MCF 10A (cell line): ENCODE results near the gene HOXA6. TPM values are rescaled to one million over a fixed set of nuclear protein-coding genes. Genes with fewer than 3 reads are reported as not detected.
A peak's percentile ranks its signal among the peaks of the same experiment; 100 is the strongest.

Source experiments
- BruUV-seq: library from RNA; stranded (reverse); fragments of 400-500 nt; replicated peaks from 2 replicates; lab custom pipeline; 2021; lab: Mats Ljungman, UMichigan
- CTCF ChIA-PET: fragments of 300-600 bp; sonication (Branson Sonifier 250); formaldehyde crosslinking; extraction: SDS; loops from one replicate; lab custom pipeline; 2021; ENCODE audit warnings: antibody characterized with exemption, inconsistent platforms; lab: Yijun Ruan, JAX
- POLR2A ChIA-PET: fragments of 300-600, 350-650 bp; sonication (Branson Sonifier 250); formaldehyde crosslinking; extraction: SDS; loops from one replicate; lab custom pipeline; 2020; ENCODE audit warnings: antibody characterized with exemption, inconsistent platforms; lab: Yijun Ruan, JAX
- DNase-seq: peaks from one replicate; pipeline ENCODE4 v3.0.0-alpha.2; 2018; ENCODE audit not compliant: unreplicated experiment
- H3K27ac Mint-ChIP-seq: one replicate; pipeline ENCODE4 v1.8.0; 2022; ENCODE audit warnings: mild to moderate bottlenecking, low read depth, mixed read lengths; ENCODE audit not compliant: unreplicated experiment
- H3K27me3 Mint-ChIP-seq: one replicate; pipeline ENCODE4 v1.8.0; 2022; ENCODE audit warnings: mixed read lengths; ENCODE audit not compliant: insufficient read depth, unreplicated experiment
- H3K36me3 Mint-ChIP-seq: one replicate; pipeline ENCODE4 v1.8.0; 2022; ENCODE audit warnings: mild to moderate bottlenecking, moderate library complexity, mixed read lengths; ENCODE audit not compliant: insufficient read depth, unreplicated experiment
- H3K4me1 Mint-ChIP-seq: one replicate; pipeline ENCODE4 v1.8.0; 2022; ENCODE audit warnings: mixed read lengths; ENCODE audit not compliant: insufficient read depth, unreplicated experiment
- H3K4me3 Mint-ChIP-seq: one replicate; pipeline ENCODE4 v1.8.0; 2022; ENCODE audit warnings: mild to moderate bottlenecking, moderate library complexity, mixed read lengths; ENCODE audit not compliant: unreplicated experiment
- H3K9me3 Mint-ChIP-seq: one replicate; pipeline ENCODE4 v1.8.0; 2022; ENCODE audit warnings: mixed read lengths; ENCODE audit not compliant: unreplicated experiment
- intact Hi-C: fragments of 100-400 bp; cut with micrococcal nuclease; formaldehyde crosslinking; loops from 2 replicates; pipeline ENCODE4 v1.14.1; 2022
- total RNA-seq: library from RNA; stranded (reverse); gene quantifications from 2 replicates; pipeline ENCODE4 v1.2.3, GENCODE V29; 2022
- TF ChIP-seq, protein P1 (sequence below): fragments of 200-600 bp; IDR thresholded peaks from one replicate; pipeline ENCODE4 v1.8.0; 2022; ENCODE audit warnings: antibody characterized with exemption, mild to moderate bottlenecking; ENCODE audit not compliant: unreplicated experiment

HOXA6 gene
- total RNA-seq, 1 experiment from 2014 or later, result 0.96 TPM

DNA sequence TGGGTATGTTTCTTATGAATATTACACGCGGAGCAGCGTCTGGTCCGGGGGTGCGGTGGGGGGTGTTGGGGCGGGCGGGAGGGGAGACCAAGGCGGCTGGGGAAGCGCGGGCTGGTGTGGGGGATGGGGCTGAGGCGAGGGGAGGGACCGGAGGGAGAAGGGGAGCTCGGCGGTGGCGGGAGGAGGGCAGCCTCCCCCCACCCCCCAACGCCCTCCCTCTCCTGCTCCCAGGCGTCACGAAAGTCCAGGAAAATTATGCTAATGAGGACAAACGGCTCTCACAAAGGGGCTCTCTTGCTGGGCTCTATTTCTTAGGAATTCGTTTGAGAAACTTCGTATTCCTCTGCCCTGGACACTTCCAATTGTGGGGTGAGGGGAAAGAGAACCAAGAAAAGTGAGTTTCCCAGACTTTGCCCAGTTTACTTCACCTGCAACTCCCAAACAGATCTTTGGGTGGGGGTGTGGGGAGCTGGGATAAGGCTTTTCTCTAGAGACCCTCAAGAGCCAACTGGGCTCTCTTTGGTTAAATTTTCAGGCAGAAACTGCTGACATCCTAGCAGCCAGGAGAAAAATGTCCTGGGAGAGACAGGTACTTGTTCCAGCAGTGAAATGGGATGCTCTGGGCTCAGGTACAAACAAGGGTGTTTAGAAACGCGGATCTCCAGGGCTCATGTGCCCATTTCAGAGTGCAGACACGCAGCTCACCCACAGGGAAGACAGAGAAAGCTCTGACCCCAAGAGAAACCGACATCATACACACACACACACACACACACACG, 33.4 kb downstream of the HOXA6 start:
- Mint-ChIP-seq H3K4me3 (peak overlapping the region; percentile 80), H3K27me3 (no peaks in the 10 kb centered on the region), H3K36me3 (peaks cover 21% of the 10 kb centered on the region), H3K27ac (peak overlapping the region; percentile 90), H3K9me3 (no peaks in the 10 kb centered on the region), H3K4me1 (peaks cover 26% of the 10 kb centered on the region)
- no TSS peak for BruUV-seq
- TF ChIP-seq, protein P1, sequence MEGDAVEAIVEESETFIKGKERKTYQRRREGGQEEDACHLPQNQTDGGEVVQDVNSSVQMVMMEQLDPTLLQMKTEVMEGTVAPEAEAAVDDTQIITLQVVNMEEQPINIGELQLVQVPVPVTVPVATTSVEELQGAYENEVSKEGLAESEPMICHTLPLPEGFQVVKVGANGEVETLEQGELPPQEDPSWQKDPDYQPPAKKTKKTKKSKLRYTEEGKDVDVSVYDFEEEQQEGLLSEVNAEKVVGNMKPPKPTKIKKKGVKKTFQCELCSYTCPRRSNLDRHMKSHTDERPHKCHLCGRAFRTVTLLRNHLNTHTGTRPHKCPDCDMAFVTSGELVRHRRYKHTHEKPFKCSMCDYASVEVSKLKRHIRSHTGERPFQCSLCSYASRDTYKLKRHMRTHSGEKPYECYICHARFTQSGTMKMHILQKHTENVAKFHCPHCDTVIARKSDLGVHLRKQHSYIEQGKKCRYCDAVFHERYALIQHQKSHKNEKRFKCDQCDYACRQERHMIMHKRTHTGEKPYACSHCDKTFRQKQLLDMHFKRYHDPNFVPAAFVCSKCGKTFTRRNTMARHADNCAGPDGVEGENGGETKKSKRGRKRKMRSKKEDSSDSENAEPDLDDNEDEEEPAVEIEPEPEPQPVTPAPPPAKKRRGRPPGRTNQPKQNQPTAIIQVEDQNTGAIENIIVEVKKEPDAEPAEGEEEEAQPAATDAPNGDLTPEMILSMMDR, result no peak
- ChIA-PET POLR2A (interaction anchor here (0.6 to 15.3 kb wide), 20 partner anchors 6 to 915 kb away, joined by 3 to 485 read pairs (median 6); partner anchors contain the start of genes CBX3, HOXA1, HOXA5 and HOXA6), CTCF (interaction anchor here (0.6 to 3.6 kb wide), 9 partner anchors 9 to 663 kb away, joined by 3 to 24 read pairs (median 4); partner anchors contain the start of genes HOXA4 and HOXA5)
- DNase-seq, result peak; percentile 84
- intact Hi-C loops, result no loop called here

DNA sequence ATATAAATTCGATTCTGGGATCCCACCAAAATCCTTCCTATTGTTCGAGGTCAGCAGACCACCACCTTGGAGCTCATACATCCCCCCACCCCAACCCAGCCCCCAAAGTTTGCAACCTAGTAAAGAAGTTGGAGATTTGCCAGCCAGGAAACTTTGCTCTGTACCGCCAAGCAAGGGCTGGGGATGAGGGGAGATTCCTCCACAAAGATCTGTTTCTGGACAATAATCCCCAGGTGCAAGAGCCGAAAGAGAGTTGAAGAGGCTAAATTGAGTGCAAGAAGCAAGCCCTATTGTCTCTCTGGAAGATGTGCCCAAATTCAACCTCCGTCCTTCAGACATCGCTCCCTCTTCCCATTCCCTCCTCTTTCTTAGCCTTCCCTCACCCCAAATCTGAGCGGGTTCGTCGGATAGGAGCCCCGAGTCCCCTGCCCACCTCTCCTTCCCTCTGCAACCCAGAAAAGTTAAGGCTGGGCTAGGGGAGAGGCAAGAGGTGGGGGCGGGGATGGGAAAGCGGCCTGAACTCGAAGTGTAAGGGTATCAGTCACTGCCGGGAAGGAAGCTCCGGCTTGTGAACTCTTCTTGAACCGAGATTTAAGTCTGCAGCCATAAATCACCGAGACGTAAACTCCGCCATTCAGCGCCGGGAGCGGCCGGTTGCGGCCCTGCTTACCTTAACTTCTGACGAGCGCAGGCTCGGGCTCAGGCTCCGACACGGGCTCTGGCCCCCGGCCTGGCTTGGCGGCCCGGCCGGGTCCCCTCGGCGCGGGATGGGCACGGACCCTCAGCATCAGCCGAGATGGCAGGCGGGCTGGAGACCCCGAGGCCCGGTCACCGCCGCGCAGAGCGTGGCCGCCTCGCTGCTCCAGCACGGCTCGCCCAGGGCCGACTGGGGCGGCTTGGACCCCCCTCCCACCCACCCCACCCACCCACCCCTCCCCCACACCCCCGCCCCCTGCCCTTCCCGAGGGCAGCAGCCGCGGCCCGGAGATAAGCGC, 34.3 kb downstream of the HOXA6 start:
- Mint-ChIP-seq H3K4me3 (peak overlapping the region; percentile 80), H3K4me1 (peaks cover 25% of the 10 kb centered on the region), H3K27me3 (no peaks in the 10 kb centered on the region), H3K36me3 (peaks cover 20% of the 10 kb centered on the region), H3K9me3 (no peaks in the 10 kb centered on the region), H3K27ac (peak overlapping the region; percentile 90)
- TF ChIP-seq, protein P1, result no peak
- ChIA-PET POLR2A (interaction anchor here (0.6 to 15.3 kb wide), 18 partner anchors 8 to 914 kb away, joined by 3 to 485 read pairs (median 6); partner anchors contain the start of genes HOXA1, HOXA5 and SKAP2), CTCF (interaction anchor here (0.6 to 2.0 kb wide), 6 partner anchors 14 to 1172 kb away, joined by 3 to 6 read pairs (median 4); no protein-coding TSS in a partner anchor)
- peak; percentile 93 for DNase-seq
- no TSS peak for BruUV-seq
- intact Hi-C loops, result no loop called here

DNA sequence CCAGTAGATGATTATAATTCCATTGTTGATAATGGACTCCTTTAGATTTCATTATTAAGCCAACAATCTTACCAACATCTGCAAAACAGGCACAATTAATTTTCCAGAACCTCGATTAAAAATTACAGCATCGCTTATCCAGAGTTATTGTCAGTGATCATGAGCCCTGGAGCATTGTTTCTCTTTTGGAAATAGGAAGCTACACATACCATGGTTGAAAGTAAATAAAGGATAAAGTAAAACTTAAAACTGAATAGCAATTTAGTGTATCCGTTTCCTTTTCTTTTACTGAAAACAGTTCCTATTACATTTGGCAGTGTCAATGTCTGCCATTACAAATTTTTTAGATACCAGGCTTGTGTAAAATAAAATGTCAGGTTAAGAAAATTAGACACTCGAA, 35.2 kb downstream of the HOXA6 start:
- POLR2A ChIA-PET, result interaction anchor here (0.8 to 15.3 kb wide), 12 partner anchors 8 to 914 kb away, joined by 3 to 485 read pairs (median 8); partner anchors contain the start of genes HOXA1, HOXA5 and SKAP2
- intact Hi-C loops, result no loop called here
- CTCF ChIA-PET, result interaction anchor here (0.6 to 1.5 kb wide), 5 partner anchors 13 to 1171 kb away, joined by 3 to 6 read pairs (median 4); no protein-coding TSS in a partner anchor
- no peak for DNase-seq
- Mint-ChIP-seq H3K4me3 (peak overlapping the region; percentile 80), H3K27ac (peak overlapping the region; percentile 90), H3K9me3 (no peaks in the 10 kb centered on the region), H3K36me3 (peaks cover 29% of the 10 kb centered on the region), H3K27me3 (no peaks in the 10 kb centered on the region), H3K4me1 (peaks cover 30% of the 10 kb centered on the region)
- no TSS peak for BruUV-seq
- TF ChIP-seq, protein P1, result no peak
